CD14-positive monocyte (primary cell): Measurements from ENCODE around the gene OMD. TPM values are rescaled to one million over a fixed set of nuclear protein-coding genes. Genes with fewer than 3 reads are reported as not detected.

Source experiments
- DNase-seq, 3 donors: peaks; one replicate each; pipeline ENCODE4 v3.0.0-alpha.2; 2011 to 2022
- H2AFZ ChIP-seq: 2 replicates; pipeline ENCODE4 v1.6.0; 2012; ENCODE audit warnings: mild to moderate bottlenecking, low read depth, low read length, inconsistent platforms; ENCODE audit not compliant: insufficient read depth, poor library complexity, severe bottlenecking
- H3K27ac ChIP-seq, 2 donors: 1 replicate in 1 of 2; 2 replicates in 1 of 2; pipeline ENCODE4 v1.5.1; 2012 to 2013; ENCODE audit warnings: low read length in 2 of 2, control low read depth in 1 of 2, inconsistent platforms in 1 of 2, low read depth in 1 of 2, mild to moderate bottlenecking in 1 of 2
- H3K27me3 ChIP-seq, 2 donors: one replicate each; pipeline versions ENCODE4 v1.6.0 to v1.6.1; 2011 to 2013; ENCODE audit warnings: low read length in 2 of 2; ENCODE audit not compliant: control insufficient read depth in 2 of 2, insufficient read depth in 2 of 2
- H3K36me3 ChIP-seq, 2 donors: replicated peaks in 1 of 2; 1 replicate in 1 of 2; 2 replicates in 1 of 2; pipeline versions ENCODE4 v1.5.1 to v1.6.1; 2012 to 2013; ENCODE audit warnings: low read length in 2 of 2, control low read depth in 1 of 2, inconsistent platforms in 1 of 2, mild to moderate bottlenecking in 1 of 2; ENCODE audit not compliant: insufficient read depth in 2 of 2, control insufficient read depth in 1 of 2
- H3K4me1 ChIP-seq, 2 donors: 1 replicate in 1 of 2; 2 replicates in 1 of 2; pipeline versions ENCODE4 v1.5.1 to v1.6.1; 2012 to 2013; ENCODE audit warnings: low read length in 2 of 2, control low read depth in 1 of 2, inconsistent platforms in 1 of 2, mild to moderate bottlenecking in 1 of 2, moderate library complexity in 1 of 2; ENCODE audit not compliant: insufficient read depth in 2 of 2, control insufficient read depth in 1 of 2
- H3K4me2 ChIP-seq: replicated peaks from 2 replicates; pipeline ENCODE3; 2012; ENCODE audit warnings: low read length, moderate library complexity, mild to moderate bottlenecking; ENCODE audit not compliant: poor library complexity, severe bottlenecking; ENCODE audit errors: extremely low read depth
- H3K4me3 ChIP-seq, 3 experiments: fragments of 200-600 bp in 1 of 3; sonication (generic) in 1 of 3; replicated peaks in 1 of 3; 1 replicate in 2 of 3; 2 replicates in 1 of 3; pipeline ENCODE4 v1.5.1; 2011 to 2013; ENCODE audit warnings: low read length in 3 of 3, mild to moderate bottlenecking in 3 of 3, control low read depth in 2 of 3, low read depth in 2 of 3, inconsistent platforms in 1 of 3, moderate library complexity in 1 of 3
- H3K79me2 ChIP-seq: 2 replicates; pipeline ENCODE4 v1.6.0; 2012; ENCODE audit warnings: mild to moderate bottlenecking, control low read depth, inconsistent platforms, low read length, moderate library complexity; ENCODE audit not compliant: insufficient read depth
- H3K9ac ChIP-seq: 2 replicates; pipeline ENCODE4 v1.6.0; 2017; ENCODE audit warnings: low read length, mild to moderate bottlenecking; ENCODE audit not compliant: insufficient read depth, poor library complexity, severe bottlenecking
- H3K9me3 ChIP-seq, 2 donors: replicated peaks in 1 of 2; 1 replicate in 1 of 2; 2 replicates in 1 of 2; pipeline versions ENCODE4 v1.5.1 to v1.6.1; 2012 to 2013; ENCODE audit warnings: low read length in 2 of 2, control low read depth in 1 of 2; ENCODE audit not compliant: control insufficient read depth in 1 of 2, insufficient read depth in 1 of 2
- H4K20me1 ChIP-seq: 2 replicates; pipeline ENCODE4 v1.6.0; 2012; ENCODE audit warnings: mild to moderate bottlenecking, low read length, control low read depth, moderate library complexity; ENCODE audit not compliant: insufficient read depth
- H3K27ac Mint-ChIP-seq, 7 donors: one replicate each; pipeline ENCODE4 v1.8.0; 2020; ENCODE audit warnings: mild to moderate bottlenecking in 7 of 7, mixed read lengths in 7 of 7, moderate library complexity in 6 of 7, inconsistent platforms in 2 of 7
- H3K27me3 Mint-ChIP-seq, 3 donors: one replicate each; pipeline ENCODE4 v1.8.0; 2021 to 2022; ENCODE audit warnings: low read depth in 3 of 3, mild to moderate bottlenecking in 3 of 3, mixed read lengths in 3 of 3, moderate library complexity in 3 of 3, inconsistent platforms in 1 of 3
- H3K36me3 Mint-ChIP-seq, 2 donors: one replicate each; pipeline ENCODE4 v1.8.0; 2020; ENCODE audit warnings: mixed read lengths in 2 of 2, inconsistent platforms in 1 of 2, mild to moderate bottlenecking in 1 of 2
- H3K4me1 Mint-ChIP-seq: one replicate; pipeline ENCODE4 v1.8.0; 2020; ENCODE audit warnings: mild to moderate bottlenecking, mixed read lengths
- H3K4me3 Mint-ChIP-seq, 2 donors: one replicate each; pipeline ENCODE4 v1.8.0; 2020; ENCODE audit warnings: mild to moderate bottlenecking in 2 of 2, mixed read lengths in 2 of 2, moderate library complexity in 1 of 2
- H3K9me3 Mint-ChIP-seq, 7 donors: one replicate each; pipeline ENCODE4 v1.8.0; 2020 to 2022; ENCODE audit warnings: mixed read lengths in 7 of 7, mild to moderate bottlenecking in 6 of 7, moderate library complexity in 6 of 7, inconsistent platforms in 2 of 7
- CTCF ChIP-seq: fragments of 200-600 bp; IDR thresholded peaks from one replicate; pipeline ENCODE4 v1.8.0; 2022; ENCODE audit warnings: antibody characterized with exemption, mild to moderate bottlenecking
- WGBS: methylation state at CpG from one replicate; pipeline ENCODE4 v1.1.5; 2013; ENCODE audit warnings: missing lambda C conversion rate; ENCODE audit not compliant: insufficient coverage; 5-methylcytosine and 5-hydroxymethylcytosine counted together
- intact Hi-C, 2 donors: fragments of 100-400 bp; cut with micrococcal nuclease; formaldehyde crosslinking; loops; one replicate each; pipeline versions ENCODE4 v1.15.0 to v1.15.1; 2023
- polyA plus RNA-seq, 3 donors: library from polyadenylated mRNA; depleted of rRNA in 1 of 3; unstranded in 2 of 3; stranded (reverse) in 1 of 3; fragments of 300-500 nt in 2 of 3; fragments of >200 nt in 1 of 3; fragmentation: Illumina TruSeq in 2 of 3; gene quantifications; 1 replicate in 2 of 3; 2 replicates in 1 of 3; pipeline ENCODE4 v1.2.3, GENCODE V29; 2012 to 2021

Gene OMD
- polyA plus RNA-seq, 3 donors: not detected

- H3K27ac Mint-ChIP-seq: no peak overlapping the region
- H3K79me2 ChIP-seq: no peaks in the 10 kb centered on the region
- H3K36me3 Mint-ChIP-seq: peaks cover 0 to 3% of the 10 kb centered on the region in 2 donors
- H3K4me3 ChIP-seq: no peak overlapping the region
- no peak overlapping the region for H3K4me2 ChIP-seq
- no peaks in the 10 kb centered on the region for H4K20me1 ChIP-seq
- no peak overlapping the region for H3K27ac ChIP-seq
- no peak overlapping the region for H3K4me3 Mint-ChIP-seq
- no peaks in the 10 kb centered on the region for H3K27me3 ChIP-seq
- intact Hi-C loops: no loop called here
- no peaks in the 10 kb centered on the region for H3K27me3 Mint-ChIP-seq
- no peaks in the 10 kb centered on the region for H3K4me1 ChIP-seq
- no peaks in the 10 kb centered on the region for H3K4me1 Mint-ChIP-seq
- peaks cover 0 to 8% (median 5%) of the 10 kb centered on the region in 7 donors for H3K9me3 Mint-ChIP-seq
- no peak overlapping the region for H2AFZ ChIP-seq
- no peak overlapping the region for H3K9ac ChIP-seq
- TF ChIP-seq CTCF: no peak
- no peaks in the 10 kb centered on the region for H3K9me3 ChIP-seq
- H3K36me3 ChIP-seq: no peaks in the 10 kb centered on the region
- no peak for DNase-seq
These were observed 22.3 kb upstream of the OMD start for GRCh38 chr9:92446536-92446935.

- H3K9ac ChIP-seq: no peak overlapping the region
- H3K27ac ChIP-seq: no peak overlapping the region
- intact Hi-C loops: no loop called here
- no peaks in the 10 kb centered on the region for H3K9me3 ChIP-seq
- no peak for DNase-seq
- H3K9me3 Mint-ChIP-seq: peaks cover 0 to 8% (median 0%) of the 10 kb centered on the region in 7 donors
- WGBS: 100% methylated on average over 4 of the region's 4 CpGs
- no peak for TF ChIP-seq CTCF
- H3K4me2 ChIP-seq: no peak overlapping the region
- no peaks in the 10 kb centered on the region for H3K27me3 Mint-ChIP-seq
- H3K4me3 Mint-ChIP-seq: no peak overlapping the region
- H3K27ac Mint-ChIP-seq: no peak overlapping the region
- H3K4me1 ChIP-seq: no peaks in the 10 kb centered on the region
- no peaks in the 10 kb centered on the region for H4K20me1 ChIP-seq
- H3K27me3 ChIP-seq: no peaks in the 10 kb centered on the region
- H3K79me2 ChIP-seq: no peaks in the 10 kb centered on the region
- H3K36me3 ChIP-seq: no peaks in the 10 kb centered on the region
- H2AFZ ChIP-seq: no peak overlapping the region
- no peak overlapping the region for H3K4me3 ChIP-seq
- H3K4me1 Mint-ChIP-seq: no peaks in the 10 kb centered on the region
- H3K36me3 Mint-ChIP-seq: peaks cover 0 to 3% of the 10 kb centered on the region in 2 donors
These were observed 20.6 kb upstream of the OMD start for GRCh38 chr9:92444841-92445240.
